ENCODE measurements around the gene MLN.

Gene MLN

DNA sequence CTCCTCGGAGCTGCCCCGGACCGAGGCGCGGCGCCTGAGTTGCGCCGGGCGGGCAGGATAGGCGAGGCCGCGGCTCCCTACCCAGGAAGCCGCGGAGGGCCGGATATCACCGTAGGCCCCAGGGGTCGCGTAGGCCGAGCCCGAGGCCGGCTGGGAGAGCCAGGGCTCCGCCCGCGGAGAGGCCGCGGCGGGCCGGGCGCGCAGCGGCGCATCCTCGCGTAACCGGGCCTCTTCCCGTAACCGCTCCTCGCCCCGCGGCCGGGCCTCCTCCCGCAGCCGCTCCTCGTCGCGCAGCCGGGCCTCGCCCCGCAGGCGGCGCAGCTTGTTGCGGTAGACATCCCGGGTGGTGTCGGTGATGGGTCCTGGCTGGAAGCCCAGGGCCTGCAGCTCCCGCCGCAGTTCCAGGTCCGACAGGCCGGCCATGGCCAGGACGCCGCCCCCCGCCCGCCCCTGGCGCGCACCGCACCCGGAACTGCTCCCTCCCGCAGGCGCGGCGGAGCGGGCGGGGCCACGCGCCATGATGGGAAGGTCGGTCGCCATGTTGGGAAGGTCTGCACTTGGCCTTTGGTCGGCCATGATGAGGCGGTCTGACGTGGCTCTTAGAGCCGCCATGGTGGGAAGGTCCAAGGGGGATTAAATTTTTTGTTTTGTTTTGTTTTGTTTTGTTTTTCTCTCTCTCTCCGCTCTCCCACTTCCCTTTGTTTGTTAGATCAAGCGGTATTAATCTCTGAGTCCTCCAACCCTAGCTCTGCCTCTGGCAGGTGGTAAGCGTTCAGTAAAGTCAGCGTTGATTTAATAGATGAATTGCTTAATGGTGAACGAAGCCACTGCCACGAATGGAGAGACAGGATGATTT, 14.9 kb downstream of the MLN start, which contains the start of gene LEMD2:
LEMD2 (minus strand) TSS at position 437 of the 856 bp plus-strand sequence; CDS start at position 423, 14 bp downstream.
- peak; percentile 93 for DNase-seq

DNA sequence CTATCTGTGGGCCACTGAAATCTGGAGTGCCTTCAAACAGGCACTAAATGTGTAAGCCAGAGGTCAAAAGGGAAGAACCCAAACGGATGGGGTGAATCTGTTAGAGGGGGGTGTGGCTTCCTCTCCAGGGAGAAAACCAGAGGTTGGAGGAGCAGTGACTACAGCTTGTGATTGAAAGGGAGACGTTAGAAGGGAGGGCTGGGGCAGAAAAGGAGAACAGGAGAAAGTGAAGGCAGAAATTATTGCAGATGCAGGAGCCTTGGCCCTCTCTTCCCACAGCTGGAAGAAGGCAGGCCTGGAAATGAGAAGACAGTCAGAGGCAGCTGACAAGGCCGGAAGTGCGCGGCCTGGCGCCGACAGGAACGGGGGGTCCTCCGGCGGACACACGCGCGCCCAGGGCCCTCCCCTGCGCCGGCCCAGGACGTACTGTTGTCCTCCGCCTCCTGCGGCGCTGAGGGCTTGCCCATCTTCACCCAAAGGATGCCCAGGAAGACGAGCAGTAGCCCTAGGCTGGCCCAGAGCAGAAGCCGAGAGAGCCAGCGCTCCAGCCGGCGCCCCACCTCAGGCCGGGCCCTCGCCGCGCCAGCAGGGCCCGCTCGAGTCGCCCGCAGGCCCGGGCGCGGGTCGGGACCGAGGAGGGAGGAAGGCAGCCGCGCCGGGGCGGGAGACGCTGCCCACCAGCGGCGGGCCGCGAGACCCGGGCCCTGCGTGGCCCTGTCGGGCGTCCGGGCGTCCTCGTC, 15.7 kb downstream of the MLN start:
- DNase-seq, result peak; percentile 79

DNA sequence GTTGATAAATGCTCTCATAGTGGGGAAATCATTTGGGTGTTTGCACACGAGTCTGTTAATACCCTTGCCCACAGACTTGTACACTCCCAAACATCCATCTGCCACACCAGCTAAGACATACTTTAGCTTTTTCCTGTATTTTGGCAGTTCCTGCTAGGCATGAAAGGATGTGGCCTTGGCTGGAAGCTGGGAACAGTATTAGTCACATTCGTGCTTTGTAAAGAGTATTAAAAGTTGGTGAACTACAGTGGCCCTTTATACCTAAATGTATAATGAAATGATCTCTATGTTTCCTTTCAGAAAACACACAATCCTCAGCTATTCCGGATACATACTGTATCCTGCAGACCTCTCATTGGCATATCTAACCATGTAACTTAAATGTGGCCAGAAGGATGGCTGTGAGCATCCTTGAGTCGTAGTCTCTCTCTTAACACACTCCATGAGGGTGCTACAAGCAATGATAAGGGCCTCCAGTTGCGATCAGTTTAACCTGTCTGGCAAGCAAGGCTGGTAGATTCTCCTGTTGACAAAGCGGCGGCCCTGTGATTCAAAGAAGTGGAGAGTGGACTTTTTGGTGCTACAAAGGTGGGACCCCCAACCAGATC, 16.4 kb downstream of the MLN start:
- DNase-seq, result peak; percentile 49

DNA sequence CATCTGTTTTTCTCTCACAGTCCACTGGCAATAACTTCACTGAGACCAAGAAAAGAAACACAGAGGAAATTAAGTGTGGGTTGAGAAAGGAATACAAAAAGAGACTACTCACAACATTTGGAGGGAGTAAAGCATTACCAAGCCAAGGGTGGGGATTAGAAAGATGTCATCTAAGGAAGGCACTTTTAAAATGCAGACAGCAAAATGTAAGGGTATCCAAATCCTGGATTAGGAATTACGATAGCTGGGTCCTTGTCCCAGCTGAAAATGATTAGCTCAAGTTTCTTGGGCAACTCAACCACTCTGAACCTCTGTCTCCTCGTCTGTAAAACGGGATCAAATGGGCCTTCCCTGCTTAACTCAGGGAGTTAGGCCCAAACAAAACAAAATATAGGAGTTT, 17.1 kb downstream of the MLN start:
- DNase-seq, result no peak

DNA sequence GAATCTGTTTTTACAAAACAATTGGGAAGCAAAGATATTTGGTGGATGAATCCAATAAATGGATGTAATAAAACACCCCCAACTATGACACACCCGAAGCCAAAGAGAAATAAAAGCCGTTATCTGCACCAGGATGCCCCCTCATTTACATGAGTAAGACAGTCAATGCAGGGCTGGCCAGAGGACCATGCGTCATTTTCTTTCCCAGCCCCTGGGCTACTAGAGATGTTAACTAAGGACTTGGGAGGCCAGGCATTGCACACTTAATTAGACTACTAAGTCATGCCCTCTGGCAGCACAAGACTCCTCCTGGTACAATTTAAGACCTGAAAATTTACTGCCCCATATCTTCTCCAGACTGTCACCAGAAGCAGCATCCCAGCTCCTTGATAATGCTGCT, 18.0 kb downstream of the MLN start:
- peak; percentile 38 for DNase-seq

DNA sequence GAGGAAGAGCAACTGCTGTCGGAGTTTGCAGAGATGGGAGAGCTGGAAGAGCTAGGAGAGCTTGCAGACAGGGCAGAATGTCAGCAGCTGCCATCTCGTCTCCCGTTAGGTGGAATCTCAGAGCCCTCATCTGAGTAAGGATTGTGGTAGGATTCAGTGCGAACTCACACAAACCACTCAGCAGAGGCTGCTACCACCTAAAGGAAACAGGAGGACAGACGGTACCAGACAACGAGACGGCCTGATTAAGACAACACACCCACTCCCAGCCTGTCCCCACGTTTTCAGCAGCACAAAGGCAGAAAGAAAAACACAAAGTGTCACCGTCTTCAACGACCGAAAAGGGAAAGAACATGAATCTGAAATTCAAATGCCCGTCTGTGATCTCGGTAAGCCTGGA, 19.0 kb downstream of the MLN start:
- no peak for DNase-seq

DNA sequence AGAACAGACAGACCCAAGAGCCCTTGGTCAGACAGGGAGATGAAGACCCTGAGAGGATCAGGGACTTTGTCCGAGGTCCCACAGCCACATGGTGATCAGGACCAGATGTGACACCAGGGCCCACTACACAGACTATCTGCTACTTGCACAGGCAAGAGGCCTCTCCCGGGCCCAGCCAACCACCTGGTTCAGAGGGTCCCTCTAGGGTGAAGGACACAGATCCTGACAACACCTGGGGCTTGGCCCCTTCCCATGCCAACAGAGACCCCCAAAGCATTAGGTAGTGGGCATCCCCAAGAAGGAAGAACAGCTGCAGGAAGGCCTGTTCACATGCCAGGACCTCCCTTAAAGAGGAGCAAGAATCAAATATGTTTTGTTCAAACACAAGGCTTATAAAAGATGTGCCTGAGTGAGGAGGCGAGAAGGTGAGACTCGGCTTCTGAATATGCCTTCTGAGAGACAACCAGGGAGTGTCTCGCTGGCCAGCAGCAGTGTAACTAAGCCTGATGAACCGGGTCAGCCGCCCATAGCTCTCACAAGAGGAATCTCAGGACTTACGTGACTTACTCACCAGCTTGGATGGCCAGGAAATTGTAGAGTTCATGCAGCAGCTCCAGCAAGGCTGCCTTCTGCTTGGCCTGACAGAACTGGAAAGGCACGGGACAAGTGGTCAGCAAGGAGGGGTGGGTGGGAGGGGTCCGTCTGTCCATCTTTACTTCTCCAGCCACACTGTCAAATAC, 19.9 kb downstream of the MLN start:
- no peak for DNase-seq

DNA sequence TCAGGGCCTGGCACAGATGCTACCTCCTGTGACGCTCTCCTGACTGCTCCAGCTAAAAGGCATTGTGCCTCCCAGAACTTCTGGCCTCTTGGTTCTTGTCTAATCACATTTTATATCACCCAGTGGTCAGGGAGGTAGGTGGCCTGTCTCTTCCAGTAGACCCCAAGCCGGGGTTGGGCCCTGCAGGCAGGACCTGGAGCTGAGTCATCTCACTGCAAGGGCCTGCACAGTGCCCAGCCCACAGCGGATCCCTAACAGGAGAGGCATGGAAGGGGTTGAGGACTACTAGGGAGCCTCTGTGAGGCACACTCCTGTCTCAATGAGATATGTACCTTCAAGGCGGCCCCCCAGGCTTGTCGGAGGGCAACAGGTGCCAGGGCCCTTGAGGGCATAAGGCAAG, 21.2 kb downstream of the MLN start:
- DNase-seq, result no peak

DNA sequence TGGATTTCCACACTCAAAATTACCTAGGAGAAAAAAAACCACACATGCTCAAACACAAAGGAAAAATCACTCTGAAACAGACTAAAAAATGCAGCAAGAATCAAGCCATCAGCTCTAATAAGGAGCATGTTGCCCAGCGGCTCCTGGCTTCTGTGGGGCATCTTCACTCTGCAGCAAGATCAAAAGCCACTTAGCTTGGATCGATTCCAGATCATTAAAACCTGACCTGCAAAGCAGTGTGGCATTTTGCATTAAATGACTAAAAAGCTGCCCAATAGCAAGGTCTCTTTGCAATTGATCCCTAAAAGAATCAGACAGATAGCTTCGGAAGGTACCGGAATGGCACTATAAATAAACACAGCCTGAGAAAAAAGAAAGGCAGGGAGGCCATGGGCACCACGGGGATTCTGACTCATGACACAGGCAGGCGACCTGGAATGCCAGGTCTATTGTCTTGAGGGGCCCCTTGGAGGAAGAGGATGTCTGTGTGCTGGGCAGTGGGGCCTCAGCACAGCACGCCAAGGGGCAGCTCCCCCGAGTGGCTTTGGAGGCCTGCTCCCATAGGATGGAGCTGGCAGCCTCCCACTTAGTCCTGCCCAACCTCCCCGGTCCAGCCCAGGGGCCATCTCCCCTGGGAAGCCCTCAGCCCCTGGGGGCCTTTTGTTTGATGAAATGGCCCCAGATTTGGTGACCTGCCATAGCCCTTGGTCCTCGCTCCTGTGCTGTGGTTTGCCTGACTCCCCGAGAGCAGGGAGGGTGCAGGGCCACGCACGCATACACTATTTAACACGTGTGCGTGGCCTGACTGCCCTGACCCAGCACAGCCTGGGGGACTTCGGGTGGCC, 22.4 kb downstream of the MLN start:
- peak; percentile 77 for DNase-seq

DNA sequence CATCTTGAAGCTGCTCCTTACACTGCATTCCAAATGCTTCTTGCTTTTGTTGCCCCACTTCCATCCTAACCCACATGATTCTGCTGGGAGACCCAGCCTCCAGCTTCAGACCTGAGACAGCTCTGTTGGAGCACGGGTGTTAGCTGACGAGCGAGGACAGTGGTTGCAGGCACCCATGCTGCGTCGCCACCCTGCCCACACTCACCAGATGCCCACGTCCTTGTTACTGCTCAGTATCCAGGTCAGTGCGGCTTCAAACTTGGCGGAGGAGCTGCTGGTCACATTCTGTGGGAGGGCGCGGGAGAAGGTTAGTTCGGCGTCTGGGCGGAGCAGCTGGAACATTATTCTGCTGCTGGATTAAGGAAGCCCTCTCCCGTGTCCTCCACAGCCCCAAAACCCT, 23.9 kb downstream of the MLN start:
- no peak for DNase-seq

DNA sequence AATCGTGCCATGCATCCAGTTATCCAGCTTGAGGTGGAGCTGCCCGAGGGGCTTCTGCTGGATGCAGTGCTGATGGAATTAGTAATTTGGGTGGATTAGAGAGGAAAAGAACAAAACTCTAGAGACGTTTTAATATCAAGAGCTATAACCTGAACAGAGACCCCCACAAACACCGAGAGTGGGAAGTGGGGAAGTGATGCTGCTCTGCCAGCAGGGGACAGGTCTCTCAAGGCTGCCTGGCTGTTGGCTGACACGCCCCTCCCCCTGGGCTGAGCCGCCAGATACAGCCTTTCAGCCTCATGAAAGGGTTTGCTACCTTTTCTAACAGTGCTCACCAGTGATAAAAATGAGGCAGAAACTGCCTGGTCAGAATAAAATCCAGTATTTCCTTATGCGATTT, 24.5 kb downstream of the MLN start:
- DNase-seq, result no peak

DNA sequence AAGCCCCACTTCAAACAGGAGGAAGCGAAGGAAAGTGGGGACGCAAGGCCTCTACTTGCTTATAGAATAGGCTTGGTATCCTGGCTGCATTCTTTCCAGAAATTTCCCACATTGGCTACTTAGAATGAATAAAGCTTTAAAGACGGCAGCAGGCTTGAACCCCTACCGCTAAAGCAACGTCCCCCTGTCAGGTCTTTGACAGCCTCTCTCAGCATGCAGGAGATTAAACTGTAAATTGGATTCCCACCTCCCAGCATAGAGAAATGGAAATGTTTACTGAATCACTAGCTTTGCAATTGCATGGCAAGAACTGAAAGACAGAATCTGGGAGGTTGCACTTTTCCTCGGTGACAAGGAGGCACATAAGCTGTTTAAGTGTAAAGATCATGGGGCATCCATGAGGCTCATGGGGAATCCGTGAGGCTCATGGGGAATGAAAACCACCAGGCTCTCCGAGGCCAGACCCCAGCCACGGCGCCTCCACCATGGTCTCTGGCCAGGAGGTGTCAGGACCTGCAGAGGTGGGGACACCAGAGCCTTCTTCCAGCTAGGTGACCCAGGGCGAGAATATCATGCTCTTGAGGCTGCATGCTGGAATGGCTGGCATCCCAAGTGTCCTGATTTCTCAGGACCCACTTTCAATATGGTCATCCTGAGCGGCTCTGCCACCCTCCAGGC, 25.2 kb downstream of the MLN start:
- no peak for DNase-seq

DNA sequence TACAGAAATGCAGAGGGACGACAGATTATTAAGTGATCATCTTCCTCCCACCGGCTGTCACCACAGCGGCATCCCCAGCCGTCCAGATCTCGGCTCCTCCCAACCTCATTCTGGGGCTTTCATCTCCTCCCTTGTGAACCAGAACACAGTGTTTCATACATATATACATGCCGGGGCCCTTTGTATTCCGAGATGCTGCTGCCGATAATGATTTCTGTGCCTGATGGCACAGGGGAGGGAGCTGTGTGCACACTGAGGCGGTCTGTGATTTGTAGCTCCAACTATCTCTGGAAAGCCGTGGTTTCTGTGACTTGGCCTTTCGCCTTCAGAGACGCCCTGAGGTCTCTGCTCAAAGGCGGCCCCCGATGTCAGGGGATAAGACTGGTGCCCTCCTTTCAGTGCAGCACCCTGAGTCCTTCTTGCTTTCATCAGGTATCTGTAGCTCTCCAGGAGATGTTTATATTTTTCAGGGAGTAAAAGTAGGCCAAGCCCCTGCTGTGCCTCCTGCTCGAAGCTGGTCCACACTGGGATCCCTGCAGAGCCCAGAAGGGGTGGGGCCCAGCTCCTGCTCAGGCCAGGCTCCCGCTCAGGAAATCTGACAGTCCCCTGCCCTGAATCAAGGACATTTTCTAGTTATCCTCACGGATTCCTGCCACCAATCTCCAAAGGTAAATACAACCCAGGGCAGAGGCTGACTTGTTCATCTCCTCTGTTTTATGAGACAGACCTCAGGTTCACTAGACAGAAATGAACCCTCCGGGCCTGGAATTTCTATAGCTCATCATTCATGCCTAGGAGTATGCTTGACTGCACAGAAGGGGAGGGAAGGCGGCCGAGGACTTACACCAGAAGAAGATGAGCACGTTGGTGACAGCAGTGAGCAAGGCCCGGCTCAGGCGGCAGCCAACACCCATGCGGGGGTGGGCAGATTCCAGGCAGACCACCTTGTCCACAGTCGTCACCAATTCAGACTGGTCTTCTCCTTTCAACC, 26.1 kb downstream of the MLN start:
- DNase-seq, result no peak

DNA sequence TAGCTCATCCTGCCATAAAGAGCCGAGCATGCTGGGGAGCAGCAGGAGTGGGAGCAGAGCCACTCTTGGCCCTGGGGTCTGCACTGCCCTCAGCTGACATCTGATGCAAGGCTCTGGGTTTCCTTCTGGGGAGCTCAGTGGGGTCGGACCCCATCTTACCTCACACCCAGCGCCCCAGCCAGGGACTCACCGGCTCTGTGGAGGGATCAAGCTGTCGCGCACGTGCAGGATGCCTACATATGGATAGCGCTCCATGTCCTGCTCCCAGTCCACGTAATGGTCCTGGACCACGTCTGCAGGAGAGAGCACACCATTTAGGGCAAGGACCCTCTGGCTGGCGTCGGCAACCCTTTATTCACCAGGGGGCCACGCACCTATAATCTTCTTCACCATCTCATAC, 27.0 kb downstream of the MLN start:
- DNase-seq, result no peak

DNA sequence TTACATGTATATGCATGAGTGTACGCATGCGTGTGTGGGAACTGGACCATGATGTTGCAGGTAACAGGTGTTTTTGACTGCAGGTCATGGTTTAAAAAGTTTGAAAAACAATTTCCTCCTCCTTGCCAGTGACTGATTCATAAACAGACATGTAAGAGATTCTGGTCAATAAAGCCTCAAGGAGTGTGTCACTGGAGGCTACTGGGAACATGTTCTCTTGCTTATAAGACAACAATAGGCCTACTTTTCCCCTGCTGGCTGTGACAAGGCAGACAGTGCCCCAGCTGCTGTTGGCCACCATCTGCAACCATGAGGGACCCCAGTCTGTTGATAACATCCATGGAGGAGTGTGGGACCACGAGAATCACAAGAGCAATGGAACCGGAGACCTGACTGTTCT, 27.6 kb downstream of the MLN start:
- no peak for DNase-seq

DNA sequence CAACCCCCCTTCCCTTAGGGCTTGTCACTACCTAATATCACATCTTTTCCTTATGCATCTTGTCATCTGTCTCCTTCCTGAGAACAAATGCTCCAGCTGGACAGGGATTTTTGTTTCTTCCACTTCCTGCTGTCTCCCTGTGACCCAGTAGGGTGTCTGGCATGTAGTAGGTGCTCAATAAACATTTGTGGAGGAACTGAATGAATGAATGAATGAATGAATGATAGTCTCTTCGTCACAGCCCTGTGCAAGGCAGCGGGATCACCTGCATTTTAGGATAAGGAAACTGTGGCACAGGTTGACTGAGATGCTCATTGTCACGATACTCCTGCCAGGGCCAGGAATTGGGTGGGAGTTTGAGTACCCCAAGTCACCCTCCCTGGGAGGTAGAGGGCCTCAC, 29.0 kb downstream of the MLN start:
- DNase-seq, result no peak

DNA sequence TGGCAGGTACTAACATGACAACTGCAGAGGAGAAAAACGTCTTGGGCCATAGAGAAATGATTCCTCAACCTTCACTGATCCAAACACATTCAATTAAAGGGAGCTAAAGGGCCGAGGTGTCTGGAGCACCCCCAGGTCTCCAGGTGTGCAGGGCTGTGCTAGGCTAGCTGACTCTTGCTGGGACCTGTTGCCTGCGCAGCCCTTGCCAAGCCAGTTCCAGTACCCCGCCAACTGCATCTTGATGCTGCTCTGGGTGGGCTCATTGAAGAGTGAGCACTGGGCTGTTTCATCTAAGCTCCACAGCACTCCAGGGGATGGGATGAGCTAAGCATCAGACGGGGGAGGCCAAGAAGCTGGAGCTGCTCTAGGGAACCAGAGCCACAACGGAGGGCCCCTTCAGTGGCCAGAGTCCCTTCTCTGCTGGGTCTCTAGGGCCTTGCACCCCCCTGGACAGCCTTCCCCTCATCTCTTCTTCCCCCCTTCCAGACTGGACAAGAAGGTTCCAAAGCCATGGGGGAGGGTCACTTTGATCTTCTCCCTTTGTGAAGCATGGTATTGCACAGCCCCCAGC, 30.8 kb downstream of the MLN start:
- DNase-seq, result no peak

DNA sequence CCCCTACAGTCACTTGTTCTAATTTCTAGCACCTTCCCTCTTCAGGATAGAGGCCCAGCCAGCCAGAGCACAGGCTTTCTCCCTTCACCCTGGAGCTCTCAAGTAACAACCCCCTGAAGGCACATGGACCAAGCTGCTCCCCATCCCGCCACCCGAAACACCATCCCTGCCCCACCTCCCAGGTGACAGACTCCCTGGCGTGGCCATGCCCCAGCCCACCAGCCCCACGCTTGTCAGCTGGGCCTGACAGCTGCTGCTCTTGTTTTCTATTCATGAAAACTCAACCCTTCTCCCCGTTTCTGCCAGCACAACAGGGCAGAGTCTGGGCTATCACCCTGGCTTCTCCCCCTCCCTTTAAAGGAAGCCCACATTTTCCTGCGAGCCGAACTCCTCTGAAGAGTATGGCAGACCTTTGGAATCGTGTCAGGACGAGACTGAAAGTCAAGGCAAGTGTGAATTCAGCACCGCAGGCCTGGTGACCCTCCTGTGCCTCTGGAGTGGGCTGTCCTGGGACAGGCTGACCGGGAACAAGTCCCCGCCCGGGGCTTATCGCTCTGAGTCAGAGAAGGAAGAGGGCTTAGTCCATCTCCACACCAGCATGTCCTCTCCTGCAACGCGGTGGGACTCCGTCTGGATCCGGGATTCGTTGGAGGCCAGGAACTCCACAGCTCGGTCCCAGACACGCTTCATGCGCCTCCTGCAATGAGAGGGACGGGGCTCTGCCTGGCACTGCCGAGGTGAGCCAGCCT, 31.5 kb downstream of the MLN start:
- DNase-seq, result peak; percentile 25

Measured in fibroblast of skin of back (primary cell).